ENCODE results near the gene SPIRE1. TPM values are rescaled to one million over a fixed set of nuclear protein-coding genes. Genes with fewer than 3 reads are reported as not detected.
"Not testable (repeated sequence)": the region's sequence is repeated elsewhere in the genome, so short reads cannot be mapped to it uniquely, and the experiment has no call there.

Gene SPIRE1
- polyA plus RNA-seq, 1 experiment: 11.6 TPM

GRCh38 chr18:12416098-12416729, 241.7 kb downstream of the SPIRE1 start:
- CTCF ChIA-PET: interaction anchor here (1.0 to 1.9 kb wide), 2 partner anchors 13 to 25 kb away, joined by 3 to 5 read pairs; no protein-coding TSS in a partner anchor
- POLR2A ChIA-PET: no interaction called here
- Histone ChIP-seq H3K4me3 (ENCODE audit: low read depth, low read length) (no peak overlapping the region), H3K27me3 (ENCODE audit: control insufficient read depth, insufficient read depth, low read length) (no peaks in the 10 kb centered on the region), H3K36me3 (ENCODE audit: control insufficient read depth, insufficient read depth, low read length) (no peaks in the 10 kb centered on the region)
- no peak for TF ChIP-seq CTCF (IDR thresholded peaks at IDR 0.05; ENCODE audit: insufficient read depth, low read depth, low read length)
- DNase-seq (ENCODE audit: low read depth): no peak

- H3K4me3 ChIP-seq (ENCODE audit: low read depth, low read length): no peak overlapping the region
- POLR2A ChIA-PET: no interaction called here
- CTCF ChIA-PET: no interaction called here
- no peak for TF ChIP-seq CTCF (IDR thresholded peaks at IDR 0.05; ENCODE audit: insufficient read depth, low read depth, low read length)
- no peak for DNase-seq (ENCODE audit: low read depth)
- no peaks in the 10 kb centered on the region for H3K27me3 ChIP-seq (ENCODE audit: control insufficient read depth, insufficient read depth, low read length)
- H3K36me3 ChIP-seq (ENCODE audit: control insufficient read depth, insufficient read depth, low read length): no peaks in the 10 kb centered on the region
Measured at GRCh38 chr18:12411456-12411855, 246.5 kb downstream of the SPIRE1 start.

GRCh38 chr18:12410747-12411146, 247.2 kb downstream of the SPIRE1 start:
- H3K4me3 ChIP-seq (ENCODE audit: low read depth, low read length); H3K27me3 ChIP-seq (ENCODE audit: control insufficient read depth, insufficient read depth, low read length); H3K36me3 ChIP-seq (ENCODE audit: control insufficient read depth, insufficient read depth, low read length); POLR2A ChIA-PET; CTCF ChIA-PET; DNase-seq (ENCODE audit: low read depth): not testable (repeated sequence)

- ChIA-PET CTCF (no interaction called here), POLR2A (no interaction called here)
- Histone ChIP-seq H3K36me3 (ENCODE audit: control insufficient read depth, insufficient read depth, low read length) (no peaks in the 10 kb centered on the region), H3K4me3 (ENCODE audit: low read depth, low read length) (no peak overlapping the region), H3K27me3 (ENCODE audit: control insufficient read depth, insufficient read depth, low read length) (no peaks in the 10 kb centered on the region)
- TF ChIP-seq CTCF (IDR thresholded peaks at IDR 0.05; ENCODE audit: insufficient read depth, low read depth, low read length): no peak
- no peak for DNase-seq (ENCODE audit: low read depth)
Measured at GRCh38 chr18:12410081-12410481, 247.8 kb downstream of the SPIRE1 start.

- ChIA-PET CTCF (interaction anchor here (1.2 kb wide), 1 partner anchor 42 kb away, joined by 3 read pairs; no protein-coding TSS in a partner anchor), POLR2A (no interaction called here)
- DNase-seq (ENCODE audit: low read depth): no peak
Measured at GRCh38 chr18:12409469-12409868, 248.4 kb downstream of the SPIRE1 start.

More at GRCh38 chr18:12409469-12409868, 248.4 kb downstream of the SPIRE1 start:
- Histone ChIP-seq H3K36me3 (ENCODE audit: control insufficient read depth, insufficient read depth, low read length) (no peaks in the 10 kb centered on the region), H3K27me3 (ENCODE audit: control insufficient read depth, insufficient read depth, low read length) (no peaks in the 10 kb centered on the region), H3K4me3 (ENCODE audit: low read depth, low read length) (no peak overlapping the region)
- TF ChIP-seq CTCF (IDR thresholded peaks at IDR 0.05; ENCODE audit: insufficient read depth, low read depth, low read length): no peak

Data from BJ (cell line).